Neural cell (in vitro differentiated cells): ENCODE data around the gene ERBB4.

Experiments
- CTCF ChIP-seq: fragments of 450-650 bp; IDR thresholded peaks from 2 replicates; pipeline ENCODE4 v1.5.1; 2014; ENCODE audit warnings: antibody characterized with exemption, mild to moderate bottlenecking, moderate library complexity; ENCODE audit not compliant: poor library complexity, severe bottlenecking
- EP300 ChIP-seq: fragments of 450-650 bp; conservative IDR thresholded peaks from 2 replicates; pipeline ENCODE4 v1.6.1; 2014; ENCODE audit warnings: antibody characterized with exemption, mild to moderate bottlenecking, moderate library complexity; ENCODE audit not compliant: poor library complexity, severe bottlenecking
- EZH2 ChIP-seq: fragments of 200-600, 300-800 bp; shearing (Covaris generic), sonication (generic); IDR thresholded peaks from 2 replicates; pipeline ENCODE4 v1.6.1; 2014; ENCODE audit warnings: antibody characterized with exemption, low read length, borderline replicate concordance, mild to moderate bottlenecking; ENCODE audit not compliant: insufficient read depth, poor library complexity, severe bottlenecking
- MXI1 ChIP-seq: fragments of 450-650 bp; conservative IDR thresholded peaks from 2 replicates; pipeline ENCODE4 v1.6.1; 2014; ENCODE audit warnings: antibody characterized with exemption, mild to moderate bottlenecking; ENCODE audit not compliant: poor library complexity, severe bottlenecking
- POLR2AphosphoS5 ChIP-seq: IDR thresholded peaks from 2 replicates; pipeline ENCODE4 v1.6.1; 2012
- RAD21 ChIP-seq: fragments of 450-650 bp; conservative IDR thresholded peaks from 2 replicates; pipeline ENCODE4 v1.6.1; 2014; ENCODE audit warnings: antibody characterized with exemption, mild to moderate bottlenecking, moderate library complexity
- REST ChIP-seq: IDR thresholded peaks from 2 replicates; pipeline ENCODE4 v1.6.1; 2012; ENCODE audit warnings: borderline replicate concordance
- SMC3 ChIP-seq: fragments of 450-650 bp; conservative IDR thresholded peaks from 2 replicates; pipeline ENCODE4 v1.6.1; 2014; ENCODE audit warnings: antibody characterized with exemption, mild to moderate bottlenecking, moderate library complexity; ENCODE audit not compliant: poor library complexity
- TAF1 ChIP-seq: IDR thresholded peaks from 2 replicates; pipeline ENCODE4 v1.6.1; 2012; ENCODE audit warnings: low read depth

GRCh38 chr2:211864328-211864727 lies 674.3 kb downstream of the ERBB4 start:
- no peak for TF ChIP-seq CTCF
- no peak for TF ChIP-seq EP300
- no peak for TF ChIP-seq MXI1
- no peak for TF ChIP-seq POLR2AphosphoS5
- TF ChIP-seq SMC3, result no peak
- TF ChIP-seq EZH2, result no peak
- TF ChIP-seq REST, result no peak
- no peak for TF ChIP-seq RAD21
- no peak for TF ChIP-seq TAF1
